Erythroblast (primary cell): Measurements from ENCODE around the gene KLHL2.
"Not testable (repeated sequence)": the region's sequence is repeated elsewhere in the genome, so short reads cannot be mapped to it uniquely, and the experiment has no call there.

Experiments used
- GATA1 ChIP-seq: IDR thresholded peaks from 2 replicates; pipeline ENCODE4 v1.6.1; 2011; ENCODE audit warnings: low read depth, mild to moderate bottlenecking, control low read depth, low read length, moderate library complexity
- POLR2A ChIP-seq: IDR thresholded peaks from 2 replicates; pipeline ENCODE4 v1.6.1; 2011; ENCODE audit warnings: mild to moderate bottlenecking, low read length

DNA sequence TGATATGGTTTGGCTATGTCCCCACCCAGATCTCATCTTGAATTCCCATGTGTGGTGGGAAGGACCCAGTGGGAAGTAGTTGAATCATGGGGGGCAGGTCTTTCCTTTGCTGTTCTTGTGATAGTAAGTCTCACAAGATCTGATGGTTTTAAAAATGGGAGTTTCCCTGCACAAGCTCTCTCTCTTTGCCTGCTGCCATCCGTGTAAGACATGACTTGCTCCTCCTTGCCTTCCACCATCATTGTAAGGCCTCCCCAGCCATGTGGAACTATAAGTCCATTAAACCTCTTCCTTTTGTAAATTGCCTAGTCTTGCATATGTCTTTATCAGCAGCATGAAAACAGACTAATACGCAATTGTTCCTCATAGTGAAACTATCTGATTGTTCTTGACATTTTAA, 66.1 kb downstream of the KLHL2 start:
- TF ChIP-seq POLR2A, GATA1: not testable (repeated sequence)
